WERI-Rb-1 (cell line): ENCODE data around the gene HTR3C.

Experiments used
- DNase-seq: peaks from one replicate; pipeline ENCODE4 v3.0.0-alpha.2; 2020
- H3K27ac ChIP-seq: fragments of 250-450 bp; sonication (Bioruptor Pico); 2 replicates; pipeline ENCODE4 v1.5.1; 2020; ENCODE audit warnings: mild to moderate bottlenecking, moderate library complexity
- H3K27me3 ChIP-seq: fragments of 250-450 bp; sonication (Bioruptor Pico); 2 replicates; pipeline ENCODE4 v1.5.1; 2021; ENCODE audit warnings: mild to moderate bottlenecking, low read depth, moderate library complexity; ENCODE audit not compliant: insufficient read depth, severe bottlenecking
- H3K36me3 ChIP-seq: fragments of 250-450 bp; sonication (Bioruptor Pico); 2 replicates; pipeline ENCODE4 v1.5.1; 2020; ENCODE audit warnings: mild to moderate bottlenecking, moderate library complexity
- H3K4me3 ChIP-seq: 2 replicates; pipeline ENCODE4 v1.5.1; 2011; ENCODE audit warnings: low read depth, mild to moderate bottlenecking, control low read depth, low read length
- H3K9me3 ChIP-seq: fragments of 250-450 bp; sonication (Bioruptor Pico); 2 replicates; pipeline ENCODE4 v1.5.1; 2021; ENCODE audit warnings: mild to moderate bottlenecking, moderate library complexity; ENCODE audit not compliant: severe bottlenecking
- CTCF ChIP-seq: IDR thresholded peaks from 2 replicates; pipeline ENCODE4 v1.5.1; 2011; ENCODE audit warnings: low read depth, mild to moderate bottlenecking, control low read depth, inconsistent platforms, low read length

Gene HTR3C

GRCh38 chr3:184042617-184043016 is 10.2 kb upstream of the HTR3C start:
- TF ChIP-seq CTCF = no peak
- Histone ChIP-seq H3K27me3 (no peaks in the 10 kb centered on the region), H3K9me3 (no peaks in the 10 kb centered on the region), H3K36me3 (no peaks in the 10 kb centered on the region), H3K4me3 (no peak overlapping the region), H3K27ac (no peak overlapping the region)
- DNase-seq = no peak

GRCh38 chr3:184045995-184046394 is 6.9 kb upstream of the HTR3C start:
- Histone ChIP-seq H3K9me3 (no peaks in the 10 kb centered on the region), H3K36me3 (no peaks in the 10 kb centered on the region), H3K27me3 (no peaks in the 10 kb centered on the region), H3K27ac (no peak overlapping the region), H3K4me3 (no peak overlapping the region)
- TF ChIP-seq CTCF = no peak
- no peak for DNase-seq

GRCh38 chr3:184050217-184050847 is 2.5 kb upstream of the HTR3C start:
- no peak for DNase-seq
- Histone ChIP-seq H3K4me3 (no peak overlapping the region), H3K27me3 (no peaks in the 10 kb centered on the region), H3K27ac (no peak overlapping the region), H3K36me3 (no peaks in the 10 kb centered on the region), H3K9me3 (no peaks in the 10 kb centered on the region)
- TF ChIP-seq CTCF = no peak

GRCh38 chr3:184058029-184058428 is 5.2 kb downstream of the HTR3C start:
- TF ChIP-seq CTCF = no peak
- H3K36me3 ChIP-seq = no peaks in the 10 kb centered on the region
- no peaks in the 10 kb centered on the region for H3K27me3 ChIP-seq
- H3K27ac ChIP-seq = no peak overlapping the region
- DNase-seq = no peak
- H3K4me3 ChIP-seq = no peak overlapping the region
- no peaks in the 10 kb centered on the region for H3K9me3 ChIP-seq

GRCh38 chr3:184059424-184059823 is 6.6 kb downstream of the HTR3C start:
- H3K27ac ChIP-seq = no peak overlapping the region
- H3K9me3 ChIP-seq = no peaks in the 10 kb centered on the region
- H3K27me3 ChIP-seq = no peaks in the 10 kb centered on the region
- DNase-seq = no peak
- H3K36me3 ChIP-seq = no peaks in the 10 kb centered on the region
- TF ChIP-seq CTCF = no peak
- H3K4me3 ChIP-seq = no peak overlapping the region

GRCh38 chr3:184062637-184063036 is 9.8 kb downstream of the HTR3C start:
- H3K27me3 ChIP-seq = no peaks in the 10 kb centered on the region
- no peaks in the 10 kb centered on the region for H3K9me3 ChIP-seq
- no peak overlapping the region for H3K27ac ChIP-seq
- no peak overlapping the region for H3K4me3 ChIP-seq
- no peak for DNase-seq
- TF ChIP-seq CTCF = no peak
- H3K36me3 ChIP-seq = no peaks in the 10 kb centered on the region
